Gastroesophageal sphincter (tissue), 3 donors: Measurements from ENCODE around the gene FAM53B.

ENCODE experiments used
- CTCF ChIP-seq, 4 experiments: fragments of 200-600 bp in 2 of 4; fragments of 450-650 bp in 2 of 4; sonication (generic) in 1 of 4; IDR thresholded peaks; one replicate each; pipeline ENCODE4 v1.5.1; 2017 to 2019; ENCODE audit warnings: antibody characterized with exemption in 4 of 4, mild to moderate bottlenecking in 2 of 4, moderate library complexity in 2 of 4
- POLR2A ChIP-seq, 2 donors: fragments of 450-650 bp; IDR thresholded peaks; one replicate each; pipeline ENCODE4 v1.6.1; 2017; ENCODE audit warnings: antibody characterized with exemption in 2 of 2, mild to moderate bottlenecking in 2 of 2, moderate library complexity in 1 of 2
- POLR2AphosphoS5 ChIP-seq: sonication (generic); formaldehyde crosslinking; IDR thresholded peaks from one replicate; pipeline ENCODE4 v1.6.1; 2017; ENCODE audit warnings: antibody characterized with exemption

GRCh38 chr10:124738441-124738840 is 5.7 kb downstream of the FAM53B start:
- no peak for TF ChIP-seq CTCF (IDR thresholded peaks at IDR 0.05)
- no peak for TF ChIP-seq POLR2A (IDR thresholded peaks at IDR 0.05)
- no peak for TF ChIP-seq POLR2AphosphoS5
